Chondrocyte (in vitro differentiated cells): Measurements from ENCODE around the gene MAN2A1. TPM values are rescaled to one million over a fixed set of nuclear protein-coding genes. Genes with fewer than 3 reads are reported as not detected.
A peak's percentile ranks its signal among the peaks of the same experiment; 100 is the strongest.

Experiments used
- DNase-seq: peaks from one replicate; pipeline ENCODE4 v3.0.0; 2021; ENCODE audit warnings: mixed read lengths, low spot score
- H3K27ac Mint-ChIP-seq: one replicate; pipeline ENCODE4 v1.8.0; 2021; ENCODE audit warnings: mild to moderate bottlenecking, moderate library complexity, mixed read lengths; ENCODE audit not compliant: unreplicated experiment
- H3K27me3 Mint-ChIP-seq: 2 replicates; pipeline ENCODE4 v1.8.0; 2021; ENCODE audit warnings: low read depth, mixed read lengths
- H3K36me3 Mint-ChIP-seq: 2 replicates; pipeline ENCODE4 v1.8.0; 2021; ENCODE audit warnings: low read depth, mixed read lengths
- H3K4me1 Mint-ChIP-seq: 2 replicates; pipeline ENCODE4 v1.8.0; 2021; ENCODE audit warnings: low read depth, mild to moderate bottlenecking, mixed read lengths
- H3K4me3 Mint-ChIP-seq: one replicate; pipeline ENCODE4 v1.8.0; 2021; ENCODE audit warnings: mild to moderate bottlenecking, moderate library complexity, mixed read lengths; ENCODE audit not compliant: unreplicated experiment
- H3K9me3 Mint-ChIP-seq: 2 replicates; pipeline ENCODE4 v1.8.0; 2021; ENCODE audit warnings: low read depth, mixed read lengths
- total RNA-seq: library from RNA; stranded (reverse); gene quantifications from 3 replicates; pipeline ENCODE4 v1.2.1, GENCODE V29; 2021
- TF ChIP-seq, protein P1 (sequence below): fragments of 200-600 bp; sonication (generic); IDR thresholded peaks from 2 replicates; pipeline ENCODE4 v1.5.0; 2021; ENCODE audit warnings: antibody characterized with exemption, mild to moderate bottlenecking, moderate library complexity

Gene MAN2A1
- total RNA-seq, 1 donor from 2014 or later = 75.0 TPM

DNA sequence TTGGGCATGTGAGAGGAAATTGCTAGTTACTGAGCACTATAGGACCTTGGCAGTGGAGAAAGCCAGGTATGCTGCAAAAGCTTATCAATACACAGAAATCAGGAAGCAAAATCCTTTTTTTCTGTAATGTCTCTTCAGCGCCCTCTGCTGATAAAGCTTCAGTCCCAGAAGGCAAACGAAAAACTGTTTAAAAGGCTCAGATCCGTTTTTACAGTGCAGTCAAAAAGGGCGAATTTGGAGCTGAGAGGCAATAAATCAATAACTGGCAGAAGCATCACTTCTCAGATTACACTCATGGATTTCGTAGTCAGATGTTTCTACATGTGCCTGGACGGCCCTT lies 1.1 kb upstream of the MAN2A1 start:
- peak overlapping the region; percentile 97 for H3K27ac Mint-ChIP-seq
- peaks cover 6% of the 10 kb centered on the region for H3K9me3 Mint-ChIP-seq
- DNase-seq = no peak
- peak overlapping the region; percentile 82 for H3K4me3 Mint-ChIP-seq
- H3K4me1 Mint-ChIP-seq = peaks cover 30% of the 10 kb centered on the region
- no peaks in the 10 kb centered on the region for H3K27me3 Mint-ChIP-seq
- TF ChIP-seq, protein P1, sequence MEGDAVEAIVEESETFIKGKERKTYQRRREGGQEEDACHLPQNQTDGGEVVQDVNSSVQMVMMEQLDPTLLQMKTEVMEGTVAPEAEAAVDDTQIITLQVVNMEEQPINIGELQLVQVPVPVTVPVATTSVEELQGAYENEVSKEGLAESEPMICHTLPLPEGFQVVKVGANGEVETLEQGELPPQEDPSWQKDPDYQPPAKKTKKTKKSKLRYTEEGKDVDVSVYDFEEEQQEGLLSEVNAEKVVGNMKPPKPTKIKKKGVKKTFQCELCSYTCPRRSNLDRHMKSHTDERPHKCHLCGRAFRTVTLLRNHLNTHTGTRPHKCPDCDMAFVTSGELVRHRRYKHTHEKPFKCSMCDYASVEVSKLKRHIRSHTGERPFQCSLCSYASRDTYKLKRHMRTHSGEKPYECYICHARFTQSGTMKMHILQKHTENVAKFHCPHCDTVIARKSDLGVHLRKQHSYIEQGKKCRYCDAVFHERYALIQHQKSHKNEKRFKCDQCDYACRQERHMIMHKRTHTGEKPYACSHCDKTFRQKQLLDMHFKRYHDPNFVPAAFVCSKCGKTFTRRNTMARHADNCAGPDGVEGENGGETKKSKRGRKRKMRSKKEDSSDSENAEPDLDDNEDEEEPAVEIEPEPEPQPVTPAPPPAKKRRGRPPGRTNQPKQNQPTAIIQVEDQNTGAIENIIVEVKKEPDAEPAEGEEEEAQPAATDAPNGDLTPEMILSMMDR = peak; percentile 77
- H3K36me3 Mint-ChIP-seq = no peaks in the 10 kb centered on the region

DNA sequence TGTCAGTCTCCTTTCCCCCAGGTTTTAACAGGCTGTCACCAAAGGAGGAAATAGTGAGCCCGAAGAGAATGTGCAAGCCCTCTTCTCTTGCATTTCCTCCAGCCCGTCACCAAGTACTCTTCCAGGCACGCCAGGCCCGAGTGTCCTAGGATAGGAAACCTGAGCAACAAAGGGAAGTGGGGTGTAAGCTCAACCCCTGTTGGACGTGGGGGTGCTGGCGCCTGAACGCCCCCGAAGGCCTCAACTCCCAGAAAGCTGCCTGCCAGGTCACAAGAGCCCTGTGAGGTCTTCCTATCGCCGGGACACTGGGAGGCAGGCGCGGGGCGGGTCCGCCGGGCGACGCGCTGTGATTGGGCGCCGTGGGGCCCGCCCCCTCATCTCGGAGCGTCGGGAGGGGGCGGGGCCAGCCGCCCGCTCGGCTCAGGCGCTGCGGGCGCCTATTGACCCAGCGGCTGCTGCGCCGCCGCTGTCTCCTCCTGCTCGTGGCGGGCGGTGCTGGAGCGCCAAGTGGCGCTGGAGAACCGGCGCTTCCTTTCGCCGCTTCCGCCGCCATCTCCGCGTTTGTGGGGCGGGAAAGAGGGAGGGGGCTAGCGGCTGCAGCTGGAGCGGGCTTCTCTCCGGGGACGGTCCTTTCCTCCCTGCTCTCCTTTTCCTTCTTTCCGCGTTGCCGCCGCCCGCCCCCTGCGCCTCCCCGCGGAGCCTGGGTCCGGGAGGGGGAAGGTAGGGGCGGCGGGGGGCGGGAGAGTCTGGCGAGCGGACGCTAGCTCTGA lies 572 bp upstream of the MAN2A1 start:
- Mint-ChIP-seq H3K9me3 (peaks cover 6% of the 10 kb centered on the region), H3K4me1 (peaks cover 35% of the 10 kb centered on the region), H3K4me3 (peak overlapping the region; percentile 83), H3K27me3 (no peaks in the 10 kb centered on the region), H3K36me3 (no peaks in the 10 kb centered on the region), H3K27ac (peak overlapping the region; percentile 97)
- TF ChIP-seq, protein P1 = peak; percentile 45
- peak; percentile 94 for DNase-seq

DNA sequence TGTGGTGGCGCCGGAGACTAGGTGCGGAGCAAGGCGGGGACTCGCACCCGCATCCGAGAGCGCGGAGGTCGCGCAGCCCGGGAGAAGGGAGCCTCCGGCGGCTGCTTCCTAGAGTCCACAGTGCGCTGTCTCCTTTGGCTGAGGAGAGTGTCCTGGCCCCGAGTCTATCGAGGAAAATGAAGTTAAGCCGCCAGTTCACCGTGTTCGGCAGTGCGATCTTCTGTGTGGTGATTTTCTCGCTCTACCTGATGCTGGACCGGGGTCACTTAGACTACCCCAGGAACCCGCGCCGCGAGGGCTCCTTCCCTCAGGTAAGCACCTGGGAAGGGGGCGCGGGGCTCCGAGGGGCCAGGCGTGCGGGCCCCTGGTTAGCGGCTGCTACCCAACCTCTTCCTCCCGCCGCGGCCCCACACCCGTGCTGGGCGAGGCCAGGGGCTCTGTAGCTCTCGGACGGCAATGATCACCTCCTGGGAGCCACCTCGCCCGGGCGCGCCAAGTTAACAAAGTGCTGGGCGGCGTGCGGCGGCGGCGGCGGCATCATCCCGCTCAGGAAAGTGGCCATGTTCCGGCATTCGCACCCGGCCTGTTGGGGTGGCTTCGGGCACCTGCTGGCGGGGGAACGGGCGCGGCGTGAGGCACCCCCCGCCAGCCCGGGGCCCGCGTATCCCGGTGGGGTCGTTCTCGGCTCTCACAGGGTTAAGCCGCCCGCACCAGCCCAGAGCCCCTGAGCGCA lies 681 bp downstream of the MAN2A1 start:
- DNase-seq = peak; percentile 92

DNA sequence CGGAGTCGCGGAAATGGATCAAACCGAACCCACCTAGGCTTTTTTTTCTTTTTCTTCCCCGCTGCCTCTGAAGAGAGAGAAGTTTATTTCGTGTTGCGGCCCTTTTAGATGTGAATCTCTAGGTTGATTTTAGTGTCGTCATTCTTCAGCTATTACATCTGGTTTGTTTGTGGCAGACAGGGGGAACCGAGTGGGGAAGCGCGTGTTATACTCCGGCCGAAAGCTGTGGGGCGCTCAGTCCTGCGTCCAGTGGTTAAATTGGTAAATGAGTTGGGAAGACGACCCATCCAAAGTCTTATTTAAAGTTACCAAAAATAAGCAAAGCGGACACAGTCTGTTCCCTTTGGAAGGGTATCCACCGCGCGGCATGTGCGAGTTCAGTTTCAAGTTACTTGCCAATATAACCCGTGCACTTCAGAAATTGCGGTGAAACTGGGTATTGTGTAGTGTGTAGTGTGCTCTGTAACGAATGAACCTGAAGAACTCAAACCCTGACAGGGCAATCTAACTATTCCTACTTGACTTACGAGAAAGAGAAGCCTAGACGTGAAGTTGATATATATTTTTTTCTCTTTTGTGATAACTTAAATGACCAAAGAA lies 1.3 kb downstream of the MAN2A1 start:
- Mint-ChIP-seq H3K27me3 (no peaks in the 10 kb centered on the region), H3K27ac (peak overlapping the region; percentile 84), H3K4me1 (peaks cover 53% of the 10 kb centered on the region), H3K4me3 (peak overlapping the region; percentile 83), H3K9me3 (peaks cover 2% of the 10 kb centered on the region), H3K36me3 (no peaks in the 10 kb centered on the region)
- TF ChIP-seq, protein P1 = peak; percentile 85
- DNase-seq = no peak

More for the DNA sequence above, 681 bp downstream of the MAN2A1 start:
- H3K4me1 Mint-ChIP-seq = peaks cover 48% of the 10 kb centered on the region
- TF ChIP-seq, protein P1 = no peak
- H3K27me3 Mint-ChIP-seq = no peaks in the 10 kb centered on the region
- H3K36me3 Mint-ChIP-seq = no peaks in the 10 kb centered on the region
- peak overlapping the region; percentile 83 for H3K4me3 Mint-ChIP-seq
- peak overlapping the region; percentile 84 for H3K27ac Mint-ChIP-seq
- H3K9me3 Mint-ChIP-seq = peaks cover 2% of the 10 kb centered on the region

DNA sequence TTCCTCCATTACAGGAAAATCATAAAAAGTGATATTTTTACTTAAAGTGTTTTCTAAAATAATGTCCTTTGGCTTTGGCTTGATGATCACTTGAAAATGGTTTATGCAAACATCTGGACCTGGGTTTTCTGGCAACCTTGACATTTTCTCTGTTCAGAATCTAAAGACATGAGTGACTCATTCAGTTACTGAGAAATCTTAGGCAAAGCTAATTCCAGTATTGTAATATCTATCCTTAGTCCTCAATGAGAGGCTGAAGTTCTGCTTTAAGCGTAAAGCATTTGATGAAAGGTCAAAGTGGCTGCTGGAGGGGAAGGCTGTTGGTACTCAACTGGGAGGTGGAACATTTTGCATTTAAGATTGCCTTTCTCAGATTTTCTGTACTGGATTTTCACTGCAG lies 2.3 kb downstream of the MAN2A1 start:
- H3K36me3 Mint-ChIP-seq = no peaks in the 10 kb centered on the region
- peaks cover 2% of the 10 kb centered on the region for H3K9me3 Mint-ChIP-seq
- DNase-seq = no peak
- peak overlapping the region; percentile 83 for H3K4me3 Mint-ChIP-seq
- TF ChIP-seq, protein P1 = no peak
- peak overlapping the region; percentile 62 for H3K27ac Mint-ChIP-seq
- no peaks in the 10 kb centered on the region for H3K27me3 Mint-ChIP-seq
- peaks cover 60% of the 10 kb centered on the region for H3K4me1 Mint-ChIP-seq
